Lung microvascular endothelial cell (primary cell): Measurements from ENCODE around the gene PLEKHM3. TPM values are rescaled to one million over a fixed set of nuclear protein-coding genes. Genes with fewer than 3 reads are reported as not detected.
"Not testable (repeated sequence)": the region's sequence is repeated elsewhere in the genome, so short reads cannot be mapped to it uniquely, and the experiment has no call there.

Source experiments
- DNase-seq, 2 donors: peaks; one replicate each; pipeline versions ENCODE4 v3.0.0 to v3.0.0-alpha.2; 2010; ENCODE audit warnings: low read depth in 2 of 2
- total RNA-seq: library from RNA; depleted of rRNA; stranded (reverse); fragments of >200 nt; gene quantifications from 2 replicates; pipeline ENCODE4 v1.2.1, GENCODE V29; 2014

The PLEKHM3 gene
- total RNA-seq, 1 donor from 2014 or later: 16.5 TPM

DNA sequence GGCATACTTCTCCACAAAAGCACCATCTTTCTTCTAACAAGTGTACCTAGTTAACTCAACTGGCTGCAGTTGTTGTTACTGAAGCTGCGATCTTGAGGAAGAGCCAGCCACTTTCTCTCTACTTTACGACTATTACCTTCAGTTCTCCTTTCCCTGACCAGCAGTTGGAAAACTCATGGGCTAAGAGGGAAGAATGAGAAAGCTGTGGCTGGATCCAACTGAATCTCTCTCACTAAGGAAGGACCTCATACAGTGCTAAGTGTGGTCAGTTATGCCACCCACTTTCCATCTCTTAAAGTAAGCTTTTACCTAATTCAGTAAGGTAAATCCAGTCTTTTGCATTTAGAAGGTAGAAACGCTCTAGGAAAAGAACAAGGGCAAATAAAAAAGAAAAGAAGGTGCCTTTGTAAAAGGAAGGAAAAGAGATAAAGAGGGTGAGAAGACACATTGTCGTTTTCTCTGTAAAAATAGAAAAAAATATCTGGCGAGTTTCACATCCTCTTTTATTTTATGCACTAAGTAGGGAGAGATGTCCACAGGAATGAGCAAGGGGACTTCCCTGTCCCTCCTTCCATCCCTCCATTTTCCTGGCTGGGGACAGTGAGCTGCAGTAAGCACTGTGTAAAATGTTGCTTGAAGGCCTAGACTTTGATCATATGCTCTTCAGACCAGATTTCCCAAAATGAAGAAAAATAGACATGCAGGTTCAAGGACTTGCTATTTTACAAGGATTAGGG lies 73.4 kb downstream of the PLEKHM3 start:
- no peak for DNase-seq

DNA sequence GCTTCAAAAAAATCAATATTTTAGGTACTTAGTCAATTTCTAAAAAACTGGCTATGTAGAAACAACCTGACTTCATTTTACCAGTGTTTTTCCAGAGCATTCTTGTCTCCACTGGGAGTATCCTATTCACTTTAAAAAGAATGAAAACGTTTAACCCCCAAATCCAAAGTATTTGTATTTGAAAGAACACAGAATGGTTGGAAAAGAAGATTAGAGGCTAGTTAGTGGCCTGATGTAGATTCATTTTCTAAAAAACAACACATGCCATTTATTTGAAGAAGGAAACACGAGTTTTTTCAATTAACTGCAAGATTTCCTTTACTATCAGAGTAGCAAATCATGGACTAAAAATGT lies 74.6 kb downstream of the PLEKHM3 start:
- no peak for DNase-seq

DNA sequence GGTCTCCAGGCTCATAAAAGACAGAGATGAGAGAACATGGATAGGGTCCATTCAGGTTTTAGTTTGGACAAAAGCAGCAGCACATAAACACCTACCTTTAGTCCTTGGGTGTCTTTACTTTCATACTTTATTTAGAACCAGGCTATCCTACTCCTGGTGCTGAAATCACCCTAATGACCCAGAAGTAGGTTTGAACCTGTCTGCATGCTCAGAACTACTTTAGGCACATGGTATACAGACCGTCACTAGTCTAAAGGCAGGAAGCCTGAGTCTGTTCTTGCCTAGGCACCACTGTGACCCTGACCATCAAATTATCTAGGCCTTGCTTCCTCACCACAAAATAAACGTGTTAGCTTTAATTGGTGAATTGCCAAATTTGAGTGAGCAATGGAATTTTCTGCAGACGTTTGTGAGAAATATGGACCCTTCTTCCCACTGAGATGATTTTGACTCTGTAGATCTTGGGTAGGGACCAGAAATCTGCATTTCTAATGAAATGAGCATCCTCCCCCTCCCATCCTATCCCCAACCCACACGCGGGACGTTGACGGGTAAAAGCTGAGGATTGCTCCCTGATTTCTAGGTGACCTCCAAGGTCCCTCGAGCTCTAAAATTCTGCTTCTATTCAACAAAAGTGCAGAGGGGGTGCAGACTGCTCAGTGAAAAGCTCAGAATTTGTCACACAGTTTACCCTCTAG lies 75.1 kb downstream of the PLEKHM3 start:
- peak in 1 of 2 donors; percentile 28 for DNase-seq

GRCh38 chr2:207949245-207949644 lies 76.1 kb downstream of the PLEKHM3 start:
- DNase-seq: not testable (repeated sequence)

DNA sequence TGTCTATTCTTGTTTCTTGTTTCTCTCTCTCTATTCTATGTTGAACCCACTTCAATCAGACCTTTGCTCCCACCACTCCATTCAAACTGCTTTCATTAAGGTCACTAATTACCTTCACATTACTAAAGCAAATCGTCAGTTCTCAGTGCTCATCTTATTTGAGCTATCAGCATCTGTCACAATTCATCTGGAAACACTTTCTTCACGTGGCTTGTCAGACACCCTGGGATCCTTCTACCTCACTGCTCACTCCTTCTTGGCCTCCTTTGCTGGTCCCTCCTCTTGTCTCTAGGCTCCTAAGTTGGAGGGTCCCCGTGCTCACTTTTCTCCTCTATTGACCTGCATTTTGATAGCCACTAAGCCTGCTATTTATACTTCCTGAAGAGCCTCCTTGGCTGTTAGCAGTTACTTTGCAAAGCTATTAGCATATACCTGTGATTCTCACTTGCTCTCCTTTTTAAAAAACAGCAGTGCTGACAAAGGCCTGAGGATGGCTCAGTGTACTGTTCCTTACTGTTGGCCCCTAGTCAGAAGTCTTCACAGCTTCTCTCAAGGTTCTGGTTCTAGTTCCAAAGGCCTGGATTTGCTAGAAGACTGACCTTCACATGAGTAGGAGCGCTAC lies 80.2 kb downstream of the PLEKHM3 start:
- no peak for DNase-seq

DNA sequence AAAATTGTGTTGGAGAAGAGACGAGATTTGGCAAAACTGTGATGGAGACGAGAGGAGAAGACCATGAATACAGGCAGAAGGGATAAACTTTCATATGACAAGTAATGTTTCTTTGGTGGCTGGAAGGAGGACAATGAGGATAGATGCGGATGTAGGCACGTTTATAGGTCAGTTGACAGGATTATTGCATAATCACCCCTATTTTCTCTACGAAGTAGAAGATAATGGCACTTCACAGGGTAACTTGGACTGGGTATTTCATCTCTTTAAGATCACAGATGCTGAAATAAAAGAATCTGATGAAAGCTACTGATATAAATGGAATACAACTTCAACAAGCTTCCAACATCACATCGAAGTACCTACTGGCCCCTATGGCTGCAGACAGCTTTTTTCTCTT lies 81.0 kb downstream of the PLEKHM3 start:
- DNase-seq: no peak

DNA sequence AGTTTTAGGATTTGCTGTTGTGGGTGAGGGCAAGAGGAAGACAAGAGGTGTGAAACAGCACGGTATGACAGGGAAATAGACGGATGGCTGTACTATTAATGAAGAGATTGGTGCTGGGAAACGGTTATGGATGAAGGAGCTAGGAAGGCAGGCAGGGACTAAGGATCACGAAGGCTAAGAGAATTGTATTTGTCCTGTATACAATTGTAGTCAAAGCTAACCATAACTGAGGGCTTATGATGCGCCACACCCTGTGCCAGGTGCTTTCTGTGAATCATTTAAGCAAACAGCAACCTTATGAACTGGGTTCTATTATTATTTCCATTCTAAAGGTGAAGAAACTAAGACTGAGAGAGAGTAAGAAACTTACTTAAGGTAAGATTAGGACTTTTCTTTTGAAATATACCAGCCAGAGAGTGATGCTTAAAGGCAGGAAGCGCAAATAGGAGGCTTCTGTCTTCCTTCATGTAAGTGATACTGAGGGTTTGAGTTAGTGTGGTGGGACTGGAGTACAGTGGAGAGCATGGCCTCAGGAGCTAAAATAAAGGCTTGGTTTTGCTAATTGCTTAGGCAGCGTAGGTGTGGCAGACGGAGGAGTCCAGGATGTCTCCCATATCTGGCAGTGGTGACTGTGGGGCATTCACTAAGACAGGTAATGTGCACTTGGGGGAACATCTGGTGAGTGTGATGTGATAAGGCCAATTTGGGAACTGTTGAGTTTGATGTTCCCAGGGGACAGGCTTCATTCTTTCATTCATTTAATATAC lies 85.8 kb downstream of the PLEKHM3 start:
- no peak for DNase-seq

GRCh38 chr2:207938886-207939285 lies 86.4 kb downstream of the PLEKHM3 start:
- DNase-seq: no peak

- no peak for DNase-seq
These were observed 86.9 kb downstream of the PLEKHM3 start for GRCh38 chr2:207938415-207938814.

GRCh38 chr2:207937823-207938222 lies 87.5 kb downstream of the PLEKHM3 start:
- peak in 1 of 2 donors; percentile 59 for DNase-seq

DNA sequence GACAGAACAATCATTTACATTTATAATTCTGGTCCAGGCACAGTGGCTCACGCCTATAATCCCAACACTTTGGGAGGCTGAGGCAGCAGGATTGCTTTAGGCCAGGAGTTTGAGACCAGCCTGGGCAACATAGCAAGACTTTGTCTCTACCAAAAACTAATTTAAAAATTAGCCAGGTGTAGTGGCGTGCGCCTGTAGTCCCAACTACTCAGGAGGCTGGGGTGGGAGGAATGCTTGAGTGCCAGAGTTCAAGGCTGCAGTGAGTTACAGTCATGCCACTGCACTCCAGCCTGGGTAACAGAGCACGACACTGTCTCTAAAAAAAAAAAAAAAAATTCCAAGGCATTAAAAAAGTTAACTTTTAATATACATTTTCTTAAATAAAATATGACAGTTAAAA lies 88.1 kb downstream of the PLEKHM3 start:
- no peak for DNase-seq

- no peak for DNase-seq
These were observed 88.9 kb downstream of the PLEKHM3 start for GRCh38 chr2:207936380-207936779.

GRCh38 chr2:207935991-207936370 lies 89.3 kb downstream of the PLEKHM3 start:
- no peak for DNase-seq

DNA sequence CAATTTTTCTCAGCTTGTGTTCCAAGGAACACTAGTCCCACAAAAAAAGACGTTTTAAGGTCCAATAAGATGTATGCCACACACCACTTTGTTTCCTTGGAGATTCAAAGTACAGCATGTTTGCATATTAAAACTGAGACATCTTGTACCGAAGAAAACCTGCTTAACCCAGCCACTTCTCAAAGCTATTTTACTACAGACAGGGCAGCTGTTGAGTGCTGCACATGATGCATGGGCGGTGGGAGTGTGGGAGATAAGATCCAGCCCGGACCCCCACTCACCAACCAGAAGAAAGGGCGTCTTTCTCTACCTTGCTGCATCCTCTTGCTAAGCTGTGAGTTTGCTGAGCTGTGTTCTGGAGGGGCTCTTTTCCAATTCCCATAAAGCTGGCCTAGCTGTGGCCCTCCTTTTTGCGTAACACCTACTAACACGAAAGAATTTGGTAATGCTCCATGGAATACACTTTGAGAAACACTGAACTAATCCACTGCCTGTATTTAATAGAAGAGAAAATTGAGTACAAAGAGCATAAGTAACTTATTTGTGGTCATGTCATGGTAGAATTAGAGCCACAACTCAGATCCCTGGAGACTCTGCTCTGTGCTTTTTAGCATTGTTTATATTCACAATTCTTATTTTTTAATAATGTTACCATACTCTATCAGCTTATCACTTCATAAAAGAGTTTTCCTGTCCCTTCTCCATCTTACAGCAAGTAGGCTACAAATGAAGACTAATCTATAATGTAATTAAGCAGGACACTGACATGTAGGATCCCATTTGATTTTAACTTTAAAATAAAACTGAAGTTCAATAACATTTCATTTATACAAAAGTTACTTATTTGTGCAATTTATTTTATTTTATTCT lies 90.0 kb downstream of the PLEKHM3 start:
- no peak for DNase-seq

- DNase-seq: no peak
These were observed 90.6 kb downstream of the PLEKHM3 start for GRCh38 chr2:207934720-207935119.

DNA sequence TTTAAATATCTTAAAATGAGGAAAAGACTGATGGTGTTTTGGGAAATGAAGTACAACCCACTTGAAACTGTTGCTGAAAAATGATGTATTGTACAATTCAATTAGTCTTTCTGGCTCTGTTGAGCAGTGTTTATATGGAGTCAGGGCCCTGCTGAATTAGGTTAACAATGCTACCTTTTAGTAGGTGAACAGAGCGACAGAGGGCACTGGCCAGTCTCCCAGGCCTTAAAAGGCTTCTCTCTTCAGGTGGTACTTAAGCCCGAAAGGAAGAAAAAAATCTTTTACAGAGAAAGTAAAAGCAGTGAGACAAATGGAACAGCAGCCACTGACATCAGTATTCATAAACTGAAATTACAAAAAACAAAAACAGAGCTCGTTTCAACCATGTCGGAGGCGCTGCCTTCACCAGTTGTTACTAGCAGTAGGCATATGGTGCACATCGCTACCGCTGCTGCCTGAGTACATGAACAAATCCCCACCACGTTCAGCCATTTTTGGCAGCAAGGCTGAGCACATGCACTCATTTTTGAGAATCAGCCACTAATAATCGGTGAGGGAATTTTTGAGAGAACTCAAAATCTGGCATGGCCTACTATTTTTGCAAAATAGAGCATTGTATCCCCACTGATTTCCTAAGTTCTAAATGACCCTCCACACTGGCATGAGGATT lies 91.8 kb downstream of the PLEKHM3 start:
- no peak for DNase-seq

DNA sequence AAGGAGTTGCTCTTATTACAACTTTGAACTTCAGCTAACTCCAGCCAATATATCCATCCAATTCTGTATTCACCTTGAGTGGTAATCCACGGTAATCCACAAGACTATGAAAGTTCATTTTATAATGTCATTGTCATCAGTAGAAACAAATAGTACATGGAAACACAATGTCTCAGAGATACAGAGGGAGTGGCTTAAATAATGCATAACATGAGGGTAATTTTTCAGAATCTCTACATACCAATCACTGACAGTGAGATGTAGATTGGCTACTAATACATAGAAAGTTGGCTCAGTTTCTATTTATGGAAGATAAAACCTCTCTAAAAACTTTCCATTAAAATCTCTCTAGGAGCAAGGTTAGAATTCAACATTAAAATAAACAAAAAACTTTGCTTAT lies 93.2 kb downstream of the PLEKHM3 start:
- peak in 1 of 2 donors; percentile 11 for DNase-seq

- DNase-seq: peak in 1 of 2 donors; percentile 24
These were observed 94.6 kb downstream of the PLEKHM3 start for GRCh38 chr2:207930747-207931146.

DNA sequence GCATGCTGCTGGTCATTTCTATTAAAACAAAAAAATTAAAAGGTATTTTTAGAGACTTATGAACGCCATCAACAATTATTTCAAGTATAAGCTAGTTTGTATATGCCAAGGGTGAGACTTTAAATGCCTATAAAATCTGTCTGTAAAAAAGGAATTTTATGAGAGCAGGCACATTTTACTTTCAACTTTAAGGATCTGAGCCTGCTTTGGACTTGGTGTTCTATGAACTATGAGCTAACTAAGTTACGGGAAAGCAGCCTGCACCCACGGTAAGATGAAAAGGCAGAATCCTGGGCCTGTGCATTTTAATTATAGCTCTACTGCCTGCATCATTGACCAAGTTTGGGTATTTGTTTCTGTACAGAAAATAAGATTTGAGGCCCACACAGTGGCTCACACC lies 95.4 kb downstream of the PLEKHM3 start:
- DNase-seq: no peak

- DNase-seq: no peak
These were observed 97.2 kb downstream of the PLEKHM3 start for GRCh38 chr2:207928079-207928478.

- no peak for DNase-seq
These were observed 98.4 kb downstream of the PLEKHM3 start for GRCh38 chr2:207926989-207927300.
